Osteocyte (in vitro differentiated cells): ENCODE data around the gene SLC1A5. TPM values are rescaled to one million over a fixed set of nuclear protein-coding genes. Genes with fewer than 3 reads are reported as not detected.
A peak's percentile ranks its signal among the peaks of the same experiment; 100 is the strongest.

Source experiments
- DNase-seq: peaks from one replicate; pipeline ENCODE4 v3.0.0; 2021; ENCODE audit warnings: mixed read lengths; ENCODE audit not compliant: unreplicated experiment; ENCODE audit errors: extremely low spot score
- H3K27ac Mint-ChIP-seq: one replicate; pipeline ENCODE4 v1.8.0; 2021; ENCODE audit warnings: mild to moderate bottlenecking, mixed read lengths; ENCODE audit not compliant: unreplicated experiment
- H3K27me3 Mint-ChIP-seq: one replicate; pipeline ENCODE4 v1.8.0; 2021; ENCODE audit warnings: mixed read lengths; ENCODE audit not compliant: unreplicated experiment
- H3K36me3 Mint-ChIP-seq: one replicate; pipeline ENCODE4 v1.8.0; 2021; ENCODE audit warnings: mixed read lengths; ENCODE audit not compliant: unreplicated experiment
- H3K4me1 Mint-ChIP-seq: one replicate; pipeline ENCODE4 v1.8.0; 2021; ENCODE audit warnings: mixed read lengths; ENCODE audit not compliant: unreplicated experiment
- H3K4me3 Mint-ChIP-seq: one replicate; pipeline ENCODE4 v1.8.0; 2021; ENCODE audit warnings: mild to moderate bottlenecking, moderate library complexity, mixed read lengths; ENCODE audit not compliant: unreplicated experiment
- H3K9me3 Mint-ChIP-seq: one replicate; pipeline ENCODE4 v1.8.0; 2021; ENCODE audit warnings: mixed read lengths; ENCODE audit not compliant: unreplicated experiment
- CTCF ChIP-seq: fragments of 200-600 bp; sonication (generic); IDR thresholded peaks from 2 replicates; pipeline ENCODE4 v1.5.0; 2021; ENCODE audit warnings: antibody characterized with exemption, mild to moderate bottlenecking, moderate library complexity
- total RNA-seq: library from RNA; stranded (reverse); gene quantifications from 2 replicates; pipeline ENCODE4 v1.2.1, GENCODE V29; 2021

The SLC1A5 gene
- total RNA-seq, 1 donor from 2014 or later, result 313 TPM

- Mint-ChIP-seq H3K4me1 (peaks cover 40% of the 10 kb centered on the region), H3K4me3 (no peak overlapping the region), H3K27me3 (no peaks in the 10 kb centered on the region), H3K27ac (peak overlapping the region; percentile 88), H3K36me3 (peaks cover 28% of the 10 kb centered on the region), H3K9me3 (no peaks in the 10 kb centered on the region)
- no peak for TF ChIP-seq CTCF
- no peak for DNase-seq
These were observed 57.8 kb downstream of the SLC1A5 start for GRCh38 chr19:46730595-46730994.

GRCh38 chr19:46730187-46730586, 58.2 kb downstream of the SLC1A5 start:
- no peak overlapping the region for H3K4me3 Mint-ChIP-seq
- TF ChIP-seq CTCF, result no peak
- no peak overlapping the region for H3K27ac Mint-ChIP-seq
- no peaks in the 10 kb centered on the region for H3K9me3 Mint-ChIP-seq
- no peaks in the 10 kb centered on the region for H3K27me3 Mint-ChIP-seq
- peaks cover 29% of the 10 kb centered on the region for H3K36me3 Mint-ChIP-seq
- H3K4me1 Mint-ChIP-seq, result peaks cover 40% of the 10 kb centered on the region
- DNase-seq, result no peak

- peaks cover 40% of the 10 kb centered on the region for H3K4me1 Mint-ChIP-seq
- no peak for DNase-seq
- no peaks in the 10 kb centered on the region for H3K9me3 Mint-ChIP-seq
- H3K27me3 Mint-ChIP-seq, result no peaks in the 10 kb centered on the region
- no peak overlapping the region for H3K27ac Mint-ChIP-seq
- H3K4me3 Mint-ChIP-seq, result no peak overlapping the region
- no peak for TF ChIP-seq CTCF
- H3K36me3 Mint-ChIP-seq, result peaks cover 29% of the 10 kb centered on the region
These were observed 58.7 kb downstream of the SLC1A5 start for GRCh38 chr19:46729696-46730095.

- H3K36me3 Mint-ChIP-seq, result peaks cover 31% of the 10 kb centered on the region
- H3K9me3 Mint-ChIP-seq, result no peaks in the 10 kb centered on the region
- no peak overlapping the region for H3K4me3 Mint-ChIP-seq
- no peaks in the 10 kb centered on the region for H3K27me3 Mint-ChIP-seq
- H3K27ac Mint-ChIP-seq, result peak overlapping the region; percentile 34
- H3K4me1 Mint-ChIP-seq, result peaks cover 37% of the 10 kb centered on the region
- DNase-seq, result no peak
- TF ChIP-seq CTCF, result peak; percentile 92
These were observed 59.6 kb downstream of the SLC1A5 start for GRCh38 chr19:46728693-46729339.

- Mint-ChIP-seq H3K4me3 (no peak overlapping the region), H3K9me3 (no peaks in the 10 kb centered on the region), H3K27ac (no peak overlapping the region), H3K4me1 (peaks cover 31% of the 10 kb centered on the region), H3K27me3 (no peaks in the 10 kb centered on the region), H3K36me3 (peaks cover 31% of the 10 kb centered on the region)
- no peak for DNase-seq
- no peak for TF ChIP-seq CTCF
These were observed 60.2 kb downstream of the SLC1A5 start for GRCh38 chr19:46728208-46728607.
